HG03520 (cell line): Measurements from ENCODE around the gene CSH1.
"Not testable (repeated sequence)": the region's sequence is repeated elsewhere in the genome, so short reads cannot be mapped to it uniquely, and the experiment has no call there.

Experiments
- ATAC-seq: cut with Tn5 transposase; IDR thresholded peaks from one replicate; pipeline ENCODE4 v1.9.1; 2021; ENCODE audit warnings: mild to moderate bottlenecking, moderate library complexity; ENCODE audit not compliant: unreplicated experiment

The CSH1 gene

DNA sequence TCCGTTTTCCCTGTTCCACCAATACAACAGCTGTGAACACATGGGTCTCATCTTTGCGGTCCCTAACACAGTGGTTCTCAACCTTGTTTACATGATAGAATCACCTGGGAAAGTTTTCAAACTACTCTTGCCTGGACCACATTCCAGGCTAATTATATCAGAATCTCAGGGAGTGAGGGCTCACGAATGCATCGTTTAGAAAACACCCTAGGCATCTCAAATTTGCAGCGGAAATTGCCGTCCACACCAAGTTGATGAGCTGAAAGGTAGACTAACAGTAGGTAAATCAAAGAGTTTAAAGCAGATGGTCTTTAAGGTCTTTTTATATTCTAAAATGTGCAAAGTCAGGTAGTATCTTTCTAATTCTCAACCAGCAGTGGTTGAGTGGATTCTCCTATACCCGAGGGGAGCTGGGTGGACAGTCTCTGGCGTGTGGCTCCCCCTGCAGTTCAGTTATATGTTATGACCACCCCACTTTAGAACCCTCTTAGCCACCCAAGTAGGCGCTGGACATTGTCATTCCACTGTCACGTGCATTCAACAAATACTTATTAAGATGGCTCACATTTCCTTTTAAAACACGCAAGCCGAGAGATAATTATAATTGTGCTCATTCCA, 10.9 kb upstream of the CSH1 start:
- ATAC-seq: not testable (repeated sequence)

DNA sequence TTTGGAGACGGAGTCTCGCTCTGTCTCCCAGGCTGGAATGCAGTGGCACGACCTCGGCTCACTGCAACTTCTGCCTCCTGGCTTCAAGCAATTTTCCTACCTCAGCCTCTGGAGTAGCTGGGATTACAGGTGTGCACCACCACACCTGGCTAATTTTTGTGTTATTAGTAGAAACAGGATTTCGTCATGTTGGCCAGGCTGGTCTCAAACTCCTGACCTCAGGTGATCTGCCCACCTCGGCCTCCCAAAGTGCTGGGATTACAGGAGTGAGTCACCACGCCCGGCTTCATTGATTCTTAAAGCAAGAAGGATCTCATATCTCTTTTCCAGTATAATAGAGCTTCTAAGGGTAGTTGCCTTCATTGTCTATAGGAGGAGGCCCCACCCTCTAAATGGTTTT, 8.4 kb upstream of the CSH1 start:
- ATAC-seq: not testable (repeated sequence)

GRCh38 chr17:63903787-63904201, 7.4 kb upstream of the CSH1 start:
- ATAC-seq: not testable (repeated sequence)

- ATAC-seq: not testable (repeated sequence)
Measured at GRCh38 chr17:63901971-63902370, 5.6 kb upstream of the CSH1 start.

GRCh38 chr17:63898899-63899798, 2.8 kb upstream of the CSH1 start:
- ATAC-seq: not testable (repeated sequence)

GRCh38 chr17:63894821-63895220, 1.6 kb downstream of the CSH1 start:
- not testable (repeated sequence) for ATAC-seq

DNA sequence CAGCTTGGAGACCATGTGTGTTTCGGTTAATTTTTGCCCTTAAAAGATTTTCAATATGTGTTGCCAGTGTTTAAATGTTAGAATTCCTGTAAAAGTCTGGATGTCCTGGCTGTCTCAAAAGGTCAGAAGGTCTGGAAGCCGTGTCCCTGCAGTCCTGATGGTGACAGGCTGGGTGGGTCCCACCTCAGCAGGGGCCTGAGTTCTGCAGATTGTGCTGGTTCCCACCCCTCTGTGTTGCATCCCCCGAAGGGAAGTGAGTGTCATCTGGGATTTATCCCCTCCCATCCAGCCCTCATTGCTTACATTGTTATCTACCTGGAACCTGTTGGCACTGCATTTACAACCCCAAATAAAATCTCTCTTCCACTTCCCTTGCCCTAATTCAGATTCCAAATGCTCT, 2.4 kb downstream of the CSH1 start:
- ATAC-seq: not testable (repeated sequence)

DNA sequence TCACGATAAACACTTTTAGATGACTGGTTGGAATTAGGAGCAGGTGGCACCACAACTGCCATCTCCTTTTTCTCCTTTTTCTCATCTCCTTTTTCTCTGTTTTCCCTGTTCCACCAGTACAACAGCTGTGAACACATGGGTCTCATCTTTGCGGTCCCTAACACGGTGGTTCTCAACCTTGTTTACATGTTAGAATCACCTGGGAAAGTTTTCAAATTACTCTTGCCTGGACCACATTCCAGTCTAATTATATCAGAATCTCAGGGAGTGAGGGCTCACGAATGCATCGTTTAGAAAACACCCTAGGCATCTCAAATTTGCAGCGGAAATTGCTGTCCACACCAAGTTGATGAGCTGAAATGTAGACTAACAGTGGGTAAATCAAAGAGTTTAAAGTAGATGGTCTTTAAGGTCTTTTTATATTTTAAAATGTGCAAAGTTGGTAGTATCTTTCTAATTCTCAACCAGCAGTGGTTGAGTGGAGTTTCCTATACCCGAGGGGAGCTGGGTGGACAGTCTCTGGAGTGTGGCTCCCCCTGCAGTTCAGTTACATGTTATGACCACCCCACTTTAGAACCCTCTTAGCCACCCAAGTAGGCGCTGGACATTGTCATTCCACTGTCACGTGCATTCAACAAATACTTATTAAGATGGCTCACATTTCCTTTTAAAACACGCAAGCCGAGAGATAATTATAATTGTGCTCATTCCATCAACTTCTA, 3.9 kb downstream of the CSH1 start:
- not testable (repeated sequence) for ATAC-seq

DNA sequence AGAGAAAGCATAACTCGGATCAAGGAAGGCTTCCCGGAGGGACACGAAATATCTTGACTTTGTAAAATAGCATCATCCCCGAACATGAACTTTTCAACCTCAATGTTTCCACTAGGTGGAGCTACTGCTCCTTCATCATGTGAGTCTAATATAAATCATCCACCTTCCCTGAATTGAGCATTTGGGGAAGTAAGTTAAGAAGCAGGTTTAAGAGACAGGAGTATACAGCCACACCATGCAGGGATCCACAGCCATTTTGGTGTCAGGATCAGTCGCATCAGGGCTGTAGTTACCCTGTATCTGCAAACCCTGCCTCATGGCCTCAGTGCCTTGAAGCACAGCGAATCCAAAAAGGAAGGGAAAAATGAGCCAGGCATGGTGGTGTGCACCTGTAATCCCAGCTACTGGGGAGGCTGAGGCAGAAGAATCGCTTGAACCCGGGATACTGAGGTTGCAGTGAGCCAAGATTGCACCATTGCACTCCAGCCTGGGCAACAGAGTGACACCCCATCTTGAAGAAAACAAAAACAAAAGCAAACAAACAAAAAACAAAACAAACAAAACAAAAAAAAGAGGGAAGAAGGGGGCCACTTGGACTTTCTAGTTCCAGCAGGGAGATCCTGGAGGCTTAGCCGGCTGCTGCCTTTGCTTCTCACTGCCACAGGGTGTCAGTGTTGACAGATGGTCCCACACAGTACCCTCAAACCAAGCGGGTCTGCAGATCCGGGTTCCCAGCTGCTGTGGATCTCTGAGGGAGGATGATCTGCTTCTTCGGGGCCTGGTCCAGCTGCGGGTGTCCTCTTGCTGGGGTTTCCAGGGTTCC, 7.1 kb downstream of the CSH1 start:
- not testable (repeated sequence) for ATAC-seq

DNA sequence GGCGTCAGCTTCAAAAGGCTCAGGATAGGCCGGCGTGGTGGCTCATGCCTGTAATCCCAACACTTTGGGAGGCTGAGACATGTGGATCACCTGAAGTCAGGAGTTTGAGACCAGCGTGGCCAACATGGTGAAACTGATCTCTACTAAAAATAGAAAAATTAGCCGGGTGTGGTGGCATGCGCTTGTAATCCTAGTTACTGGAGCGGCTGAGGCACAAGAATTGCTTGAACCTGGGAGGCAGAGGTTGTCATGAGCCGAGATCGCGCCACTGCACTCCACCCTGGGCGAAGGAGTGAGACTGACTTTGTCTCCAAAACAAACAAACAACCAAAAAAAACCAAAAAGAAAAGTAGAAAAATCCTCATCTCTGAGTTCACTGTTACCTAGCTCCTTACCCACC, 11.3 kb downstream of the CSH1 start:
- not testable (repeated sequence) for ATAC-seq

- not testable (repeated sequence) for ATAC-seq
Measured at GRCh38 chr17:63882626-63883126, 13.7 kb downstream of the CSH1 start.

GRCh38 chr17:63881935-63882601, 14.3 kb downstream of the CSH1 start, which contains the start of gene GH2:
Gene GH2 (minus strand): TSS chr17:63881944. CDS start chr17:63881801, 143 bp downstream.
- no peak for ATAC-seq

DNA sequence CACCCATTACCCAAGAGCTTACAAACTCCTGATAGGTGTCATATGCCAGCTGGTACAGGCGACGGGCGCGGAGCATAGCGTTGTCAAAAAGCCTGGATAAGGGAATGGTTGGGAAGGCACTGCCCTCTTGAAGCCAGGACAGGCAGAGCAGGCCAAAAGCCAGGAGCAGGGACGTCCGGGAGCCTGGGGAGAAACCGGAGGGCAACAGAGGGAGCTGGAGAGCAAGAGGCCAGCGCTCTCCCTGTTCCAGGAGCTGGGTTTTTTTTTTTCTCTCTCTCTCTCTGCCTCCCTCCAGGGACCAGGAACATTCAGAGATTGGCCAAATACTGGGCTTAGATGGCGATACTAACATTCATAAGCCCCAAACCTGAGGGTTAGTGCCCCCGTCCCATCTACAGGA, 15.0 kb downstream of the CSH1 start:
- ATAC-seq: not testable (repeated sequence)

GRCh38 chr17:63880706-63881105, 15.7 kb downstream of the CSH1 start:
- no peak for ATAC-seq

GRCh38 chr17:63878413-63878812, 18.0 kb downstream of the CSH1 start:
- ATAC-seq: not testable (repeated sequence)

GRCh38 chr17:63874693-63875092, 21.7 kb downstream of the CSH1 start:
- not testable (repeated sequence) for ATAC-seq

GRCh38 chr17:63874061-63874626, 22.2 kb downstream of the CSH1 start:
- not testable (repeated sequence) for ATAC-seq

DNA sequence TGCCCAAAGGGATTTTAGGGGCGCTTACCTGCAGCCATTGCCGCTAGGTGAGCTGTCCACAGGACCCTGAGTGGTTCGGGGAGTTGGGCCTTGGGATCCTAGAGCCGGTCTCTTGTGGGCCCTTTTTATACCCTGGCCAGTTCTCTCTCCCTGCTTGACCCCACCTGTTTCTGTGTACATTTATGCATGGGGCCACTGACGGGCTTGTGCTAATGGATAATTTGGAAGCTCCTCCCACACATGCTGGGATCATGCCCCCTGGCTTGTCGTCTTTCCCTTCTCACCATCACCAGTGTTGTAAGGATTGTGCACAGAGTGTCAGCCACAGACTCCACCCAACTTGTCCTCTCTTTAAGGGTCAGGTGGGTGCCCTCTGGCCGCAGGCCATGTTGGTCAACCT, 22.8 kb downstream of the CSH1 start, which contains the start of gene CSH2:
Gene CSH2, minus strand, starts transcription at position 101 of the 400 bp plus-strand sequence. Its CDS starts 63 bp downstream, at position 38.
- ATAC-seq: not testable (repeated sequence)
